Erythroblast (primary cell): ENCODE measurements around the gene TMEM161A.

Source experiments
- GATA1 ChIP-seq: IDR thresholded peaks from 2 replicates; pipeline ENCODE4 v1.6.1; 2011; ENCODE audit warnings: low read depth, mild to moderate bottlenecking, control low read depth, low read length, moderate library complexity
- POLR2A ChIP-seq: IDR thresholded peaks from 2 replicates; pipeline ENCODE4 v1.6.1; 2011; ENCODE audit warnings: mild to moderate bottlenecking, low read length

DNA sequence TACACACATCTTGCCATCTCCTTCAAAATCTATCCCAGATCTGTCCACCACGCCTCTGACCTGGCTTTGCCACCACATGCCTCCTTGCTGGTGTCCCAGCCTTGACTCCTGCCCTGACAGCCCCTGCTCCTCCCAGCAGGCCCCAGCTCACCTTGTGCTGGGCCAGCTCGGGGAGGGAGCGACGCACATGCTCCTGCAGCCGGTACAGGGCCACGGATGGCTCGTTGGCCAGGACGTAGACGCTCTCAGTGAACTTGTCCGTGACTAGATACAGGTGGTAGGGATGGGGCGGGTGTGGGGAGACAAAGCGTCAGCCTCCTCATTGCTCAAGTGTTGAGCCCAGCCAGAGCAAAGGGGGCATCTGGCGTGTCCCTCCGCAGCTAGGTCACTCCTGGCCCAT, 48.5 kb upstream of the TMEM161A start:
- no peak for TF ChIP-seq POLR2A
- no peak for TF ChIP-seq GATA1
